ENCODE results near the gene PIK3R5.

The PIK3R5 gene

DNA sequence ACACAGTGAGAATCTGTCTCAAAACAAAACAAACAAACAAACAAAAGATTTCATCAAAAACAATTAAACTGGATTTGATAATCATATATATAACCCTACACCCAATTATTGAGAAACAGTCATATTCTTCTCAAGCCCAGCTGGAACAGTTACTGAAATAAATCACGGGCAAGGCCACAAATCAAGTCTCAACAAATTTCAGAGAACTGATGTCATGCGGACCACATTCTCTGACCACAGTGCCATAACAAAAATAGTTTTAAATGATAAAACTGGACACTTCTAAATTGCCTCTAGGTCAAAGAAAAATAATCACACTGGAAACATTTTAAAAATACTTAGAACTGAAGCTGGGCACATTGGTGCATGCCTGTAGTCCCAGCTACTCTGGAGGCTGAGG, 15.9 kb upstream of the PIK3R5 start:
- TF ChIP-seq CTCF (IDR thresholded peaks at IDR 0.05; ENCODE audit: insufficient read depth, low read depth, low read length, missing control alignments) = no peak

DNA sequence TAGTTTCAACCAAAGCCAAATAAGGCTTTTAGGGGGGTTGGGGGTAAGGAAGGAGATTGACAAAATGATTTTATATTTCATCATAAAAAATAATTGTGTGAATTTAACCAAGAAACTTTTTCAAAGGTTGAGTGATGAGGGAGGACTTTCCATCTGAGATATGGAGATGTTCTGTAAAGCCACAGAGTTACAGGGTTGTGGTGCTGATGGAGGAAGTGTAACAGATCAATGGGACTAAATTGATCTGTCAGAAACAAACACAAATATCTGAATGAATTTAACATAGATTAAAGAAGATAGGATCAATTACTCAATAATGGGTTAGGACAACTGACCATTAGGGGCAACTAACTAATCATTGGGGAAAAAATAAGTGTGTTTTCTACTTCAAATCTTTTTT, 14.2 kb upstream of the PIK3R5 start:
- H3K4me3 ChIP-seq (ENCODE audit: low read depth, low read length) = peak overlapping the region; percentile 5
- DNase-seq (ENCODE audit: low read depth) = peak; percentile 70
- TF ChIP-seq CTCF (IDR thresholded peaks at IDR 0.05; ENCODE audit: insufficient read depth, low read depth, low read length, missing control alignments) = no peak

More for the DNA sequence above, 15.9 kb upstream of the PIK3R5 start:
- no peak overlapping the region for H3K4me3 ChIP-seq (ENCODE audit: low read depth, low read length)
- peak; percentile 75 for DNase-seq (ENCODE audit: low read depth)

DNA sequence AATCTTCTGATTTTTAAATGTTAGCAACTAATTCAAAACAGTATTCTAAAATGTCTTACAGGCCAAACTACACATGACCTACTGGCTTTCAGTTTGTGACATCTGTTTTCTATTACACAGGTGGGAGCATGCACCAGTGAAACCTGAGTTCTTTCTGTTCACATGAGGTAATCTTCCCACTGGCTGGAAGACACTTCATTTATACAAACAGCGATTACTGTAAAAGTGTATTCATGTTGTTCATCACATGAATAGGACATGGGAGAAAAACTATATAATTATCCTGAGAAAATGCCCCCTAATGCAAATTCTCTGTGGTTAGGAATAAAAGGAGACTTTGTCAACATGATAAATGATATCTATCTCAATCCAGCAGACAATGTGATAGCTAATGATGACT, 11.1 kb upstream of the PIK3R5 start:
- H3K4me3 ChIP-seq (ENCODE audit: low read depth, low read length) = no peak overlapping the region
- DNase-seq (ENCODE audit: low read depth) = peak; percentile 88
- no peak for TF ChIP-seq CTCF (IDR thresholded peaks at IDR 0.05; ENCODE audit: insufficient read depth, low read depth, low read length, missing control alignments)

GRCh38 chr17:8975091-8975725, 9.7 kb upstream of the PIK3R5 start:
- no peak overlapping the region for H3K4me3 ChIP-seq (ENCODE audit: low read depth, low read length)
- no peak for DNase-seq (ENCODE audit: low read depth)
- TF ChIP-seq CTCF (IDR thresholded peaks at IDR 0.05; ENCODE audit: insufficient read depth, low read depth, low read length, missing control alignments) = no peak

DNA sequence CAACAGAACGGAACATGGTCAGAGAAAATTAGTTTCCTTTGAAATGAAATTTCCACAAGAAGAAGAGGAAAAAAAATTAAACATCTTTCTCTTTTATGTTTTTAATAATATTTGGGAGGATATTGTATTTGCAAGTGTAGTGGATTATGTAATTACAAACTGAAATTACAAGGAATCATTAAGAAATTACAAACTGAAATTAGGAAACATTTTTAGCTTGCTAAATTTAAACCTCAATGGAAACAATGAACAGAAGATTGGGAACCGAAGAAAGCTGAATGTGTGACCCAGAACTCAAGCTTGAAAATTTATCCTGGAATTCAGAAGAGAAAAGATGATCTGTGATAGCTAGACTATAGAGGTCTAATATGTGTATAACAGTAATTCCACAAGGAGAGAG, 4.4 kb upstream of the PIK3R5 start:
- TF ChIP-seq CTCF (IDR thresholded peaks at IDR 0.05; ENCODE audit: insufficient read depth, low read depth, low read length, missing control alignments) = no peak
- DNase-seq (ENCODE audit: low read depth) = no peak
- no peak overlapping the region for H3K4me3 ChIP-seq (ENCODE audit: low read depth, low read length)

DNA sequence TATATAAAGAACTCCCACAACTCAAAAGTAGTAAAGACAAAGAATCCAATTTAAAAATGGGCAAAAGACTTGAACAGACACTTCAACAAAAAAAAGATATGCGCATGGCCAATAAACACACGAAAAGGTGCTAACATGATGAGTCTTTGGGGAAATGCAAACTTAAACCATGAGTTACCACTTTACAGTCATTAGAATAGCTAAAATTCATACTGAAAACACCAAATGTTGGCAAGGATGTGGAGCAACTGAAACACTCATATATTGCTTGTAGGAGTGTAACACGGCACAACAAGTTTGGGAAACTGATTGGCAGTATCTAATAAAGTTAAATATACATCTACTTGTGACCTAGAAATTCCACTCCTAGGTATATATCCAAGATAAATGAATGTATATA, 3.0 kb upstream of the PIK3R5 start:
- H3K4me3 ChIP-seq (ENCODE audit: low read depth, low read length) = no peak overlapping the region
- DNase-seq (ENCODE audit: low read depth) = no peak
- no peak for TF ChIP-seq CTCF (IDR thresholded peaks at IDR 0.05; ENCODE audit: insufficient read depth, low read depth, low read length, missing control alignments)

- TF ChIP-seq CTCF (IDR thresholded peaks at IDR 0.05; ENCODE audit: insufficient read depth, low read depth, low read length, missing control alignments) = no peak
- no peak overlapping the region for H3K4me3 ChIP-seq (ENCODE audit: low read depth, low read length)
- DNase-seq (ENCODE audit: low read depth) = no peak
Observed at GRCh38 chr17:8967861-8968260, 2.4 kb upstream of the PIK3R5 start.
